Tibial nerve (tissue), 4 donors: ENCODE results near the gene LRSAM1. TPM values are rescaled to one million over a fixed set of nuclear protein-coding genes. Genes with fewer than 3 reads are reported as not detected.

Experiments used
- DNase-seq, 2 donors: peaks; one replicate each; pipeline ENCODE4 v3.0.0-alpha.2; 2019; ENCODE audit warnings: low spot score in 2 of 2
- H3K27ac ChIP-seq, 4 donors: fragments of 200-600 bp; sonication (generic) in 3 of 4; one replicate each; pipeline ENCODE4 v1.5.1; 2017 to 2019; ENCODE audit warnings: mild to moderate bottlenecking in 1 of 4
- H3K27me3 ChIP-seq, 2 donors: fragments of 200-600 bp; sonication (generic) in 1 of 2; one replicate each; pipeline versions ENCODE4 v1.5.1 to v1.6.0; 2017 to 2019
- H3K36me3 ChIP-seq, 3 donors: fragments of 200-600 bp; sonication (generic); one replicate each; pipeline ENCODE4 v1.5.1; 2018 to 2019
- H3K4me1 ChIP-seq, 4 donors: fragments of 200-600 bp; sonication (generic) in 3 of 4; one replicate each; pipeline ENCODE4 v1.5.1; 2017 to 2019
- H3K4me3 ChIP-seq, 4 donors: fragments of 200-600 bp; sonication (generic) in 3 of 4; one replicate each; pipeline ENCODE4 v1.5.1; 2017 to 2019; ENCODE audit warnings: mild to moderate bottlenecking in 1 of 4, moderate library complexity in 1 of 4
- H3K9me3 ChIP-seq, 4 donors: fragments of 200-600 bp; sonication (generic) in 3 of 4; one replicate each; pipeline ENCODE4 v1.5.1; 2017 to 2019
- EP300 ChIP-seq, 2 donors: sonication (generic); formaldehyde crosslinking; IDR thresholded peaks; one replicate each; pipeline ENCODE4 v1.6.1; 2017; ENCODE audit warnings: antibody characterized with exemption in 2 of 2, mild to moderate bottlenecking in 1 of 2
- POLR2A ChIP-seq, 2 donors: fragments of 450-650 bp; IDR thresholded peaks; one replicate each; pipeline ENCODE4 v1.6.1; 2017; ENCODE audit warnings: antibody characterized with exemption in 2 of 2, mild to moderate bottlenecking in 2 of 2, moderate library complexity in 2 of 2
- WGBS, 2 donors: methylation state at CpG; one replicate each; pipeline ENCODE4 v1.1.5; 2018; 5-methylcytosine and 5-hydroxymethylcytosine counted together
- total RNA-seq, 4 donors: library from RNA; depleted of rRNA; stranded (reverse); fragments of >200 nt; gene quantifications; one replicate each; pipeline ENCODE4 v1.1.0, GENCODE V29; 2016
- TF ChIP-seq, protein P1 (sequence below), 5 experiments: fragments of 200-600 bp in 3 of 5; fragments of 450-650 bp in 2 of 5; sonication (generic) in 3 of 5; IDR thresholded peaks; one replicate each; pipeline ENCODE4 v1.5.1; 2016 to 2019; ENCODE audit warnings: antibody characterized with exemption in 5 of 5, mild to moderate bottlenecking in 3 of 5, moderate library complexity in 2 of 5

LRSAM1 gene
- total RNA-seq, 4 donors from 2014 or later: 18.8 to 44.1 (median 28.3) TPM

DNA sequence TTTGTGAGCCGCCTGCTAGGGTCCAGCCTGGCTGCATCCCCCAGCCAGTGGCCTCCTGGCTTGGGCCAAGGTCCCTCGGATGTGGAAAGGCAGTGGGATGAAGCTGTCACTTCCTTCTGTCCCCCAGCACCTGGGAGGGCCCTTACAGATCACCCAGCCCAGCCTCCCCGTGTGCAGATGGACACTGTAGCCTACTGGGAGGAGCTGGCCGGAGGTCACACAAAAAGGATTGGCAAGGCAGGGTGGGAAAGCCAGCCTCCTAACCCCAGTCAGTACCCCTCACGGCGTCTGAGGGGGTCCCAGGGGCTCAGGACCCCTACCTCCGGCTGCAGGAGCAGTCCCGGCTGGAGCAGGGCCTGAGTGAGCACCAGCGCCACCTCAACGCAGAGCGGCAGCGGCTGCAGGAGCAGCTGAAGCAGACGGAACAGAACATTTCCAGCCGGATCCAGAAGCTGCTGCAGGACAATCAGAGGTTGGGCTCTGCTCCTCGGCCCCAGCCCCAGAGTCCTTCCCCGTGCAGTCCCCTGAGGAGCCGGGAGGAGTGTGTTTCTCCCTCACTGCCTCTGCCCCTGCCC lies 28.3 kb downstream of the LRSAM1 start:
- Histone ChIP-seq H3K27me3 (no peaks in the 10 kb centered on the region), H3K4me3 (no peak overlapping the region), H3K9me3 (no peaks in the 10 kb centered on the region), H3K4me1 (no peaks in the 10 kb centered on the region), H3K27ac (no peak overlapping the region), H3K36me3 (peaks cover 0 to 98% (median 0%) of the 10 kb centered on the region in 3 donors)
- 81 to 84% methylated on average over 6 to 17 of the region's 17 CpGs for WGBS, 2 donors
- no peak for DNase-seq
- TF ChIP-seq EP300 (IDR thresholded peaks at IDR 0.05) (no peak), POLR2A (IDR thresholded peaks at IDR 0.05) (no peak)
- TF ChIP-seq, protein P1, sequence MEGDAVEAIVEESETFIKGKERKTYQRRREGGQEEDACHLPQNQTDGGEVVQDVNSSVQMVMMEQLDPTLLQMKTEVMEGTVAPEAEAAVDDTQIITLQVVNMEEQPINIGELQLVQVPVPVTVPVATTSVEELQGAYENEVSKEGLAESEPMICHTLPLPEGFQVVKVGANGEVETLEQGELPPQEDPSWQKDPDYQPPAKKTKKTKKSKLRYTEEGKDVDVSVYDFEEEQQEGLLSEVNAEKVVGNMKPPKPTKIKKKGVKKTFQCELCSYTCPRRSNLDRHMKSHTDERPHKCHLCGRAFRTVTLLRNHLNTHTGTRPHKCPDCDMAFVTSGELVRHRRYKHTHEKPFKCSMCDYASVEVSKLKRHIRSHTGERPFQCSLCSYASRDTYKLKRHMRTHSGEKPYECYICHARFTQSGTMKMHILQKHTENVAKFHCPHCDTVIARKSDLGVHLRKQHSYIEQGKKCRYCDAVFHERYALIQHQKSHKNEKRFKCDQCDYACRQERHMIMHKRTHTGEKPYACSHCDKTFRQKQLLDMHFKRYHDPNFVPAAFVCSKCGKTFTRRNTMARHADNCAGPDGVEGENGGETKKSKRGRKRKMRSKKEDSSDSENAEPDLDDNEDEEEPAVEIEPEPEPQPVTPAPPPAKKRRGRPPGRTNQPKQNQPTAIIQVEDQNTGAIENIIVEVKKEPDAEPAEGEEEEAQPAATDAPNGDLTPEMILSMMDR (IDR thresholded peaks at IDR 0.05): no peak

DNA sequence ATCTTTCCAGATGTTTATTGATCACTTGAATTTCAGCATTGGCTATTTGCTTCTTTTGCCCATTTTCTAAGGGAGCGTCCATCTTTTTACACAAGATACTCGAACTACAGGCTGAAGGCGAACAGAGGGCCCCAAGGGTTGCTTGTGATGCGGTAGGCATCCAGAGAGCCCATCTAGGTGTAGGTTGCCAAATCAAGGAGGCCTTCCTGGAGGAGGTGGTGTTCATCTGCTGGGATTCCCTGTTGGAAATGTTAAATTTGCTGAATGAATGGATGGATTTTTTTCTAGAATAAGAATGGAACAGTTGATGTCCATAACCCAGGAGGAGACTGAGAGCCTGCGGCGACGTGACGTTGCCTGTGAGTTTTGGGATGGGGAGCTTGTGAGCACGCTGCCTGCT lies 31.4 kb downstream of the LRSAM1 start:
- TF ChIP-seq EP300 (IDR thresholded peaks at IDR 0.05) (no peak), POLR2A (IDR thresholded peaks at IDR 0.05) (no peak)
- TF ChIP-seq, protein P1 (IDR thresholded peaks at IDR 0.05): no peak
- peaks cover 0 to 98% (median 11%) of the 10 kb centered on the region in 3 donors for H3K36me3 ChIP-seq
- no peak overlapping the region for H3K4me3 ChIP-seq
- no peaks in the 10 kb centered on the region for H3K4me1 ChIP-seq
- no peaks in the 10 kb centered on the region for H3K27me3 ChIP-seq
- WGBS, 2 donors: 95 to 96% methylated on average over 9 of the region's 9 CpGs
- no peak overlapping the region for H3K27ac ChIP-seq
- H3K9me3 ChIP-seq: no peaks in the 10 kb centered on the region
- DNase-seq: no peak

DNA sequence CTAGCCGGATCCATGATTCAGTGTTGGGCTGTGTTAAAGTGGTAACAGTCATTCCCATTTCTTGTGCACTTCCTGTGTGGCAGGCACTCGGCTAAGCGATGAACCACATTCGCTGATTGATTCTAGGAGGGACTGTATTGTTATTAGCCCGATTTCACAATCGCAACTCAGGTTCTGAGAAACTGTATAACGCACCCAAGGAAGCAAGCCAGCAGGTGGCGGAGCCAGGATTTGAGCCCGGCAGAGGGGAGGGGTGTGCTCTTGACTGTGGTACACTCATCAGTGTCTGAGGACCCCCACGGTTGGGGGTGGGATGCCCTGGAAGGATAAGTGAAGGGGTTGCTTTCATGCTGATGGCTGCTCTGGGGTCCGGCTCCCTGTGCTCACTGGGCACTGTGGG lies 34.7 kb downstream of the LRSAM1 start:
- TF ChIP-seq, protein P1 (IDR thresholded peaks at IDR 0.05): no peak
- TF ChIP-seq POLR2A (IDR thresholded peaks at IDR 0.05): no peak
- Histone ChIP-seq H3K4me1 (no peaks in the 10 kb centered on the region), H3K27me3 (no peaks in the 10 kb centered on the region), H3K36me3 (peaks cover 0 to 94% (median 11%) of the 10 kb centered on the region in 3 donors), H3K9me3 (no peaks in the 10 kb centered on the region), H3K4me3 (no peak overlapping the region), H3K27ac (no peak overlapping the region)
- DNase-seq: no peak
- WGBS, 2 donors: 79 to 85% methylated on average over 11 of the region's 11 CpGs

DNA sequence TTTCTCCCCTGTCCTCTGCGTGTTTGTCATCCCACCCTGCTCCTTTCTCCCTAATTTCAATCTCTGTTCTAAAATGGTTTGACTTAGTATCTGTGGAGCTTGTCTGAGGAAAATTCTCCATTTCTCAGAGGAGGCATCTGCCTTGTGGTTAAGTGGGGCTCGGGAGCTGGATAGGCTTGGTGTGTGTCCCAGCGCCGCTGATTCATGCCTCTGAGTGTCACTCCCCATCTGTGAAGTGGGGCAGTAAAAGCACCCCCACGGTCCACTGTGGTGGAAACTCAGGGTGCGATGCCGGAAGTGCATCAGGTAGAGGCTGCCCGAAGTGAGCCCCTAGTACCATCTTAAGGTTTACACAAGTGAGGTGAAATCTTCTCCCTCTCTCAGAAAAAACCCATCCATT lies 37.6 kb downstream of the LRSAM1 start:
- peaks cover 0 to 96% (median 13%) of the 10 kb centered on the region in 3 donors for H3K36me3 ChIP-seq
- H3K27me3 ChIP-seq: no peaks in the 10 kb centered on the region
- H3K27ac ChIP-seq: no peak overlapping the region
- DNase-seq: no peak
- 83 to 87% methylated on average over 8 of the region's 8 CpGs for WGBS, 2 donors
- TF ChIP-seq, protein P1 (IDR thresholded peaks at IDR 0.05): no peak
- TF ChIP-seq POLR2A (IDR thresholded peaks at IDR 0.05) (no peak), EP300 (IDR thresholded peaks at IDR 0.05) (no peak)
- no peaks in the 10 kb centered on the region for H3K4me1 ChIP-seq
- H3K9me3 ChIP-seq: no peaks in the 10 kb centered on the region
- H3K4me3 ChIP-seq: no peak overlapping the region

DNA sequence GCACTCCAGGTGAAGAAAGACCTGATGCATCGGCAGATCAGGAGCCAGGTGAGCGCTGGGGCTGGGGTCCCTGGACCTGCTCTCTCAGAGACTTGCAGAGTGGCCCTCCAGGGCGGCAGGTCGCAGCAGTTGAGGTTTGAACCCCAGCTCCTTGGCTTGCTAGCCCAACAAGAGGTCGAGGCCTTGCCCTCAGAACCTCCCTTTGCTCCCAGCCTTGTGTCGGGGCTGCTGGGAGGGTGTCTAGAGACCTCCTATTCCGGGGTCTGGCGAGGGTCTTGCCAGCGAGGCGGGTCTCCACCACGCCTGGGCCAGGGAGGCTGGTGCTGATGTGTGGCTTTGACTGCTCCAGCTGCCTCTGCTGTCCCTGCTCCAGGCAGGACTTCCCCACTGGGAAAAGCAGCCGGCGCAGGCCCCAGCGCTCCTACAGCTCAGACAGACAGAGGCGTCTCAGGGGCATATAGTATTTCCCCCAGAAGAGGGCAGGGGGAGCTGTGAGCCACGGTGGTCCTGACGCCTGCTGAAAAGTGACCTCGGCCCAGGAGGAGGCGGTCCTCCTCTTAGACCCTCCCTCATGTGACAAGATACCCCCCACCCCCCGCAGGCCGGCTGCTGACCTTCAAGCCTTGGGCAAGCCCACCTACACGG lies 38.3 kb downstream of the LRSAM1 start:
- no peak for TF ChIP-seq EP300 (IDR thresholded peaks at IDR 0.05)
- no peak for TF ChIP-seq POLR2A (IDR thresholded peaks at IDR 0.05)
- TF ChIP-seq, protein P1 (IDR thresholded peaks at IDR 0.05): no peak
- H3K9me3 ChIP-seq: no peaks in the 10 kb centered on the region
- no peak overlapping the region for H3K27ac ChIP-seq
- H3K27me3 ChIP-seq: no peaks in the 10 kb centered on the region
- peaks cover 0 to under 1% (median 0%) of the 10 kb centered on the region in 4 donors for H3K4me1 ChIP-seq
- no peak overlapping the region for H3K4me3 ChIP-seq
- WGBS, 2 donors: 74 to 82% methylated on average over 17 to 20 of the region's 22 CpGs
- DNase-seq: no peak
- H3K36me3 ChIP-seq: peaks cover 0 to 96% (median 13%) of the 10 kb centered on the region in 3 donors
